ENCODE data around the gene LARP4B.

Gene LARP4B

GRCh38 chr10:804787-805619 lies 126.5 kb downstream of the LARP4B start:
- no peak for DNase-seq

DNA sequence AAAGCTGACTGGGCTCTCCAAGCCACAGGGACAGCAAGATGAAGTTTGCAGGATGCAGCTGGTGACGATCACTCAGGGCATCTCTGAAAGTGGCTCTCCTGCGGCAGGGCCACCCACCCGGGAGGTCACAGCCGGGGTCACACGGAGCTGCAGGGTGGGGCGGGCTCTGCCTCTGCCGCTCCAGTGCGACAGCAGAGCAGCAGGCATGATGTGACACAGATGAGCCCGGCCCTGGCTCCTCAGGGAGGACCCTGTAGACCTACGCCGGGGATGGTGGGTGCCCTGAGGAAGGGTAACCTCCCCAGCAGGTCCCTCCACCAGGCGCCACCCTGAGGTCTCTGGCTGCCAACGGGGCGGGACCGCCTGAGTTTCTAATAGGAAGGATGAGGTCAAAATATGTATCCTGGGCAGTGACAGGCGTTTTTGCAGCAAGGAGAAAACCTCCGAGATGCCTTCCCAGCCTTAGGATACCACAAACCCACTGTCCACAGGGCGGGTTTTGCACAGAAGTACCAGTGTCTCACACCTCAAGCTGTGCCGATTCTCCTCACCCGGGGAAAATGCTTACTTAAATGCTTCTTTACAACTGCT lies 127.2 kb downstream of the LARP4B start:
- no peak for DNase-seq

- DNase-seq = no peak
These were observed 128.3 kb downstream of the LARP4B start for GRCh38 chr10:803041-803741.

GRCh38 chr10:802506-802905 lies 129.0 kb downstream of the LARP4B start:
- no peak for DNase-seq

DNA sequence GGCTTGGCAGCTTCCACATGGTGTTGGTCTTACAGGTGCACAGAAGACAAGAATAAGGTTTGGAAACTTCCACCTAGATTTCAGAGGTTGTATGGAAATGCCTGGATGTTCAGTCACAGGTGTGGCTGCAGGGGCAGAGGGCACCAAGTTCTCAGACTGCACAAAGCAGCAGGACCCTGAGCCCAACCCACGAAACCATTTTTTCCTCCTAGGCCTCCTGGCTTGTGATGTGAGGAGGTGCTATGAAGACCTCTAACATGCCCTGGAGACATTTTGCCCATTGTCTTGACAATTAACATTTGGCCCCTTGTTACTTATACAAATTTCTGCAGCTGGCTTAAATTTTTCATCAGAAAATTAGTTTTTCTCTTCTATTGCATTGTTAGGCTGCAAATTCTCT lies 134.3 kb downstream of the LARP4B start:
- DNase-seq = no peak

GRCh38 chr10:796233-796632 lies 135.3 kb downstream of the LARP4B start:
- DNase-seq = no peak

GRCh38 chr10:794382-794956 lies 137.0 kb downstream of the LARP4B start:
- no peak for DNase-seq

DNA sequence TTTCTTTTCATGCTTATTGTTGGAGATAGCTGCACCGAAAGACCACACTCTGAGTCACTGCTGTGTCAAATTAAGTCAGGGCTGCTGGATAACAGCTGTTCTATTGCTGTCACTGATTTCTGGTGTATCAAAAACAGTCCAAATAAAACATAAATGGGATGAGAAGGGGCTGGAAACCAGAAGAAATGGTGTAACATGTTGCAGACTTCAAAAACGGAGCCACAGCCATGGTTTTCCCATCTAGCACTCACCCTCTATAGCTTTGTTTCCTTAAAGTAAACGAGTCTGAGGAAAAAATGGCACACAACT lies 138.8 kb downstream of the LARP4B start:
- DNase-seq = no peak

DNA sequence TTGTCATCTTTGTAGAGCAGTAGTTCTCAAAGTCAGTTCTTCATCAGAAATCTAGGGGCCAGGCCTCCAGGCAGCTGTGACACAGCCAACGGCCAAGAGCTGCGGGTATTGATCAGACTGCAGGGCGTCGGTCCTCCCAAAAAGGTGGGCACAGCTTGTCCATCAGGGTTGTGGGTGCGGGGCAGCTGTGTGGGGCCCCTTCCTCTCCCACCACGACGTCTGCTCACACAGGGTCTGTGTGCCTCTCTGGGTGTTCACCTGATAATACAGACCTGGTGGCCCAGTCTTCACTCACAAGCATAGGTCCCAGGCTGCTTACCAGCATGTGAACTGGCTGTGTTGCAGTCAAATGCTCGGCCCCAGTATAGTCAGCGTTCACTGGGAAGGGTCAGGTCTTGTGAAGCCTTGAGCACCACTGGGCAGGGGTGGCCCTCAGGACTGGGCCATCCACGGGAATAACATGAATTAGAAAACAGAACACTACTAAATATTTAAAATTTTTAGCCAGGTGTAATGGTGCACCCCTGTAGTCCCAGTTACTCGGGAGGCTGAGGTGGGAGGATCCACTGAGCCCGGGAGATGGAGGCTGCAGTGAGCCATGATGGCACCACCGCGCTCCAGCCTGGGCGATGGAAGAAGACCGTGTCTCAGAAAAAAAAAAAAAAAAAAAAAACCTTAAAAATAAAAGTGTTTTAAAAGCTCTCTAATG lies 139.3 kb downstream of the LARP4B start:
- DNase-seq = no peak

GRCh38 chr10:791639-792038 lies 139.9 kb downstream of the LARP4B start:
- DNase-seq = no peak

- DNase-seq = no peak
These were observed 140.5 kb downstream of the LARP4B start for GRCh38 chr10:790821-791551.

- DNase-seq = no peak
These were observed 141.4 kb downstream of the LARP4B start for GRCh38 chr10:789831-790701.

DNA sequence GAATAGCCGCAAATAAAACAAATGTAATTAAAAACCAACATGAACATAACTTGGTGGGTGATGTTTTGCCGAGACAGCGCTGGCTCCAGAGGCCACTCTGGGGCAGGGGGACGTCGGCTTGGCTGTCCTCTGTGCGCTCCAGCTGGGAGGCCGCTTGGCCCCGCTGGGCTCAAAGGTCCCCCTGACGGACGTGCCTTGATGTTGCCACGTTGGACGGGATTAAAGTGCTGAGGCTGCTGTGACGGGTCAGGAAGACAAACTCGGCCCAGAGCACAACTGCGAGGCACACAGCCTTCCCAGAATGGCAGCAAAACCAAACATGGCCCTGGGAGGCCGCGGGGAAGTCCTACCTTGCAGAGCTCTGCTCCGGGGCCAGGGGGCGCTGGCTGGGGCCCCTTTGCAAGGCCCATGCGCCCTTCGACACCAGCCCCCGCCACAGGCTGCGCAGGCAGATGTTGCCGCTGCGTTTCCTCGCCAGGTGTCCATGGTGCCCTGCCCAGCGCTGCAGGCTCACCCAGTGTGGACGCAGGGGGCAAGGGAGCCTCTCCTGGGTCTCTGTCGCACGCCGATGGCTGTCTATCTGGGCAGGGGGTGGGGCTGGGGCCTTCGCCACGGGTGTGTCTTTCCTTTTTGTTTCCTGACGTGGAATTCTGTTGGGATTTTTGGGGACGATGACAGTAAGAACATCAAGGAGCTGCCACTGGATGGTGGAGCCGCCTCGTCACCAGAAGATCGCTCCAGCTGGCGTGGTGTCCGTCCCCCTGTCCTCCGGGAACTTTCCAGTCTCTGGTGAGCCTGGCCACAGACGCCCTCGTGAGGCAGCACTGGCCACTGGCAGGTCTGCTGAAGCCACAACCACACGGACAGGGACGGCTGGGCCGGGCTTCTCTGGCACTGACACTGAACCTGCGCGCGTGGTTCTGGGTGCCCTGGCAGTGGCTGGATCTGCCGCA lies 142.4 kb downstream of the LARP4B start:
- DNase-seq = no peak

DNA sequence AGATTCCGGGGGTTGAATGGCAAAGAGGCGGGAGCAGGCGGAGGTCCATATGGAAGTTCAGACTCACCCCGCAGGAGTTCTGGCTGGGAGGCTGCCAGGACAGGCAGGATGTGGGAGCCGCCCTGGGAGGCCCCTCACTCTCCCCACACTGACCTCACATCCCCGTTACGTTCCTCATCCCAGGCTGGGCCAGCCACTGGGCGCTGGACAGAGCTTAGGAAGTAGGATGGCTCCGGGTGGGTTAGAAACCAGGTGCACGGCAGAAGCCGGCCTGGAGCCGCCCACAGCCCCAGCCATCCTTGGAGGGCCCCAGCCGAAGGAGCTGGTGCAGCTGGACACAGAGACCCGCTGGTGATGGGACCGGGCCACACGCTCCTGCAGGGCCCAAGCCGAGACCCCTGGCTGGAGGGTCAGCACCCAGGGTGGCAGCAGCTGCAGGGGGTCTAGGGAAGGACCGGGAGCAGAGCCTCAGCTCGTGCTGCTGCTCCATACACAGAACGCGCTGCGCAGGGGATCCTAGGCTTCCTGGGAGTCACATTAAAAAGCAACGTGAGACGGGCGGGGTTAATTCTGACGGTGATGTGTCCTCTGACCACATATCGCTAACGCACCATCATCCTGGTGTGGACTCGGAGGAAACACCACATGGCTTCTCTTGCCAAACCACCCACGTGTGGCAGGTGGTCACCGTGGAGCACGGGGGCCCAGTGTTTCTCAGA lies 143.4 kb downstream of the LARP4B start:
- no peak for DNase-seq

DNA sequence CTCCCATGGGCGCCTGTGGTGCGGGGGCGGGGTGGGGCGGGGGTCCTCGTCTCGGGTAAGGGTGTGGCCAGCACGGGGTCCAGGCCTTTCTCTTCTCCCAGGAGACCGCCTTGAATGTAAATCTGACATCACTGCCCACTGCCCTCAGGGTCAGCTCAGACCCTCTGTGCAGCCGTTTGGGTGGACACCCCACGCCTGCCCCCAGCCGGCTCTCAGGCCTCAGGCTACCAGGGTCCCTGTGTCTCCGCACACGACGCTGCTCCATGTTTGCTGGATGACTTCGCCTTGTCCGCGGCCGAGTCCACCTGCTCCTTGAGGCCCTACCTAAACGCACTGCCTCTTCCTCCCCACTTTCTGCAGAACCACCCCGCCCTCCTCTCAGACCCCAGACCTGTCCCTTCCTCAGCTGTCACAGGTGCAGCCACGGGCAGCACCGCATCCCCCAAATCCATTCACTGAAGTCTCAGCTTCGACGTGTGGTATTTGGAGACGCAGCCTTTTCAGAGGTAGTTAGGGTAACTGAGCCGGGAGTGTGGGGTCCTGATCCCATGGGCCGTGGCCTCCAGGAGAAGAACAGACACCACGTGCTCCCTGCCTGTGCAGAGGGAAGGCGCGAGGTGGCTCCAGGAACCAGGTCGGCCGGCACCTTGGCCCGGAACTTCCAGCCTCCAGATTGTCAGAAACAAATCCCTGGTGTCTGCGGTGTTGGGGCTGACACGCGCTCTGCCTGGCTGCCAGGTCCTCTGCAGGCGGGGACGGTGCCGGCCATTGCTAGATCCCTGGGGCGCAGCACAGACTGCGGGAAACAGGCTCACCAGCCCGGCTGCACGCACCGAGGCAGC lies 144.7 kb downstream of the LARP4B start:
- DNase-seq = no peak

DNA sequence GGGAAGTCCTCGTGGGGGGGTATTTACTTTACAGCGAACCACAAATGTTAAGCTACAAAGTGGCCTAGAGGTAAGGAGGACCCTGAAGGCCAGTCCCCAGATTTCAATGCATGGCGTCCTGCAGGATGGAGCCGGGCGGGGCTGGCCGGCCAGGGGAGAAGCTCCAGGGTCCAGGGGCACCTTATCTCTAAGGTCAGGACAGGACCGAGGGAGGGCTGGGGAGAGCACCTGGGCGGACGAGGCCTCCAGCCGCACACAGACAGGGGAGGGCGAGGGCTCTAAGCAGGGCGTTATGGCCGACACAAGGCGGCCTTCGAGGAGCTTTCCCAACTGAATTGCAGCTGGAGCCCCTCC lies 145.7 kb downstream of the LARP4B start:
- no peak for DNase-seq

DNA sequence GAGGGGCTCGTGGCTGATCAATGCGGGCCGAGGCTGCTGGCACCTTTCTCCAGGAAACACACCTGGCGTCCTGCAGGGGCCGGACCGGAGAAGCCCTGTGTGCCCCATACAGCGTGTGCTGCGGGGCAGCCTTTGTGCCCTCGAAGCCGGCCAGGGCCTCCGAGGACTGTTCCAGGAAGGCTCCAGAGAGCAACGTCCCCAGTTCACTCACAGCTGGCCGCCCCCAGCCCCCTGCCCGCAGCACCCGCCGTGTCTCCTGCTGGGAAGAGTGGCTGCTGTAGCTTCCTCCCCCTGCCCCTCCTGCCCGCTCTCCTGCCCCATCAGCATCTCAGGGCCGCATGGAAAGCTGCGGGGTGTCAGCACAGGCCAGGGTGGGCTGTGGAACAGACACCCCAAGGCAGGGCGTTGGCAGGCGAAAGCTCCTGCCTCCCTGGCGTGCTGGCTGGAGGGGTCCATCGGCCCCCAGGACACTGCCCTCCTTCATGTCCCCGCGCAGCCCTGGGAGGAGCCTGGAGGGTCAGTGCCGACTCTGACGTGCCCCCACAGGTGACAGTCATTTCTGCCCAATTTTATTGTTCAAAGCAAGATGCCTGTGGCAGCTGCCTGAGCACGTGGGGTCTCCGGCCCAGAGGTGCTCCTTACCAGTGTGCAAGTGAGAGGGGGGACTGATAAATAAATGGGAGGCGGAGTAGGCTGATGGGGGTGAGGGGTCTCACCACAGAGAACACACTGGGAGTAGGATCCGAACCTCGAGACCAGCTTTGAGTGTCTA lies 146.2 kb downstream of the LARP4B start:
- no peak for DNase-seq
